IMR-90 (cell line): Measurements from ENCODE around the gene SMG1. TPM values are rescaled to one million over a fixed set of nuclear protein-coding genes. Genes with fewer than 3 reads are reported as not detected.
"Not testable (repeated sequence)": the region's sequence is repeated elsewhere in the genome, so short reads cannot be mapped to it uniquely, and the experiment has no call there.

ENCODE experiments used
- ATAC-seq: fragments of 200-7000 bp; cut with Tn5 transposase; 2 replicates; pipeline ENCODE4 v1.9.1; 2020; ENCODE audit warnings: low read depth, mild to moderate bottlenecking, moderate library complexity
- BruUV-seq: library from RNA; stranded (reverse); fragments of 400-500 nt; replicated peaks from 2 replicates; lab custom pipeline; 2021; lab: Mats Ljungman, UMichigan
- CTCF ChIA-PET: fragments of 300-600 bp; formaldehyde crosslinking; extraction: SDS; loops from one replicate; lab custom pipeline; 2021; ENCODE audit warnings: antibody characterized with exemption; lab: Yijun Ruan, JAX
- POLR2A ChIA-PET: fragments of 300-600 bp; sonication (Branson Sonifier 250); formaldehyde crosslinking; loops from one replicate; lab custom pipeline; 2022; ENCODE audit warnings: antibody characterized with exemption; ENCODE audit not compliant: unreplicated experiment; lab: Charles Lee
- DNase-seq: peaks from one replicate; pipeline ENCODE4 v3.0.0; 2013
- H2AFZ ChIP-seq: replicated peaks from 2 replicates; pipeline ENCODE3; 2013; ENCODE audit warnings: low read length, mild to moderate bottlenecking; ENCODE audit not compliant: poor library complexity
- H2AK5ac ChIP-seq: 2 replicates; pipeline ENCODE4 v1.6.1; 2013; ENCODE audit warnings: low read depth, low read length, inconsistent platforms
- H2AK9ac ChIP-seq: replicated peaks from 2 replicates; pipeline ENCODE3; 2013; ENCODE audit warnings: mild to moderate bottlenecking, low read depth, low read length, moderate library complexity; ENCODE audit not compliant: poor library complexity
- H2BK120ac ChIP-seq: 2 replicates; pipeline ENCODE4 v1.6.1; 2013; ENCODE audit warnings: low read depth, low read length, inconsistent platforms
- H2BK15ac ChIP-seq: 3 replicates; pipeline ENCODE4 v1.6.1; 2013; ENCODE audit warnings: low read depth, low read length, inconsistent platforms
- H2BK20ac ChIP-seq: 2 replicates; pipeline ENCODE4 v1.6.1; 2013; ENCODE audit warnings: low read depth, mild to moderate bottlenecking, inconsistent platforms, low read length, moderate library complexity
- H2BK5ac ChIP-seq: 2 replicates; pipeline ENCODE4 v1.6.1; 2013; ENCODE audit warnings: mild to moderate bottlenecking, low read depth, low read length, inconsistent platforms; ENCODE audit not compliant: poor library complexity, severe bottlenecking
- H3K14ac ChIP-seq: replicated peaks from 2 replicates; pipeline ENCODE4 v1.6.1; 2013; ENCODE audit warnings: low read depth, low read length, inconsistent platforms
- H3K18ac ChIP-seq: 2 replicates; pipeline ENCODE4 v1.6.1; 2013; ENCODE audit warnings: low read depth, low read length, control low read depth
- H3K23ac ChIP-seq: 2 replicates; pipeline ENCODE4 v1.6.1; 2013; ENCODE audit warnings: low read depth, low read length, inconsistent platforms
- H3K27ac ChIP-seq: 2 replicates; pipeline ENCODE4 v1.5.1; 2013; ENCODE audit warnings: mild to moderate bottlenecking, control low read depth, low read length; ENCODE audit not compliant: insufficient read depth
- H3K27me3 ChIP-seq: 2 replicates; pipeline ENCODE4 v1.6.1; 2013; ENCODE audit warnings: low read length; ENCODE audit not compliant: control insufficient read depth, insufficient read depth
- H3K36me3 ChIP-seq: 2 replicates; pipeline ENCODE4 v1.6.1; 2013; ENCODE audit warnings: low read length, mixed read lengths; ENCODE audit not compliant: control insufficient read depth, insufficient read depth
- H3K4ac ChIP-seq: 2 replicates; pipeline ENCODE4 v1.6.1; 2013; ENCODE audit warnings: low read depth, low read length, inconsistent platforms
- H3K4me1 ChIP-seq: 2 replicates; pipeline ENCODE4 v1.6.1; 2013; ENCODE audit warnings: low read length, mixed read lengths; ENCODE audit not compliant: control insufficient read depth, insufficient read depth
- H3K4me2 ChIP-seq: 2 replicates; pipeline ENCODE4 v1.6.1; 2013; ENCODE audit warnings: low read depth, mild to moderate bottlenecking, control low read depth, low read length, moderate library complexity
- H3K4me3 ChIP-seq: 2 replicates; pipeline ENCODE4 v1.5.1; 2013; ENCODE audit warnings: low read depth, mild to moderate bottlenecking, control low read depth, low read length, moderate library complexity; ENCODE audit not compliant: insufficient read depth
- H3K56ac ChIP-seq: 2 replicates; pipeline ENCODE4 v1.6.1; 2013; ENCODE audit warnings: low read length, inconsistent platforms; ENCODE audit not compliant: insufficient read depth; ENCODE audit errors: extremely low read depth
- H3K79me1 ChIP-seq, 2 experiments: 2 replicates each; pipeline ENCODE4 v1.6.1; 2013; ENCODE audit warnings: low read length in 2 of 2, inconsistent platforms in 1 of 2, low read depth in 1 of 2
- H3K9ac ChIP-seq: 2 replicates; pipeline ENCODE4 v1.6.1; 2013; ENCODE audit warnings: low read depth, low read length, control low read depth
- H3K9me1 ChIP-seq: 2 replicates; pipeline ENCODE4 v1.6.1; 2013; ENCODE audit warnings: low read length, inconsistent platforms; ENCODE audit not compliant: insufficient read depth
- H3K9me3 ChIP-seq: 2 replicates; pipeline ENCODE4 v1.6.1; 2013; ENCODE audit warnings: low read length; ENCODE audit not compliant: control insufficient read depth, insufficient read depth
- H4K20me1 ChIP-seq: 2 replicates; pipeline ENCODE4 v1.6.1; 2013; ENCODE audit warnings: low read length, inconsistent platforms; ENCODE audit not compliant: insufficient read depth
- H4K5ac ChIP-seq: 2 replicates; pipeline ENCODE4 v1.6.1; 2013; ENCODE audit warnings: mild to moderate bottlenecking, low read depth, low read length, control low read depth
- H4K8ac ChIP-seq, 2 experiments: 2 replicates each; pipeline ENCODE4 v1.6.1; 2013; ENCODE audit warnings: low read depth in 2 of 2, low read length in 2 of 2, control low read depth in 1 of 2, inconsistent platforms in 1 of 2
- H4K91ac ChIP-seq: 2 replicates; pipeline ENCODE4 v1.6.1; 2013; ENCODE audit warnings: low read depth, low read length, inconsistent platforms; ENCODE audit not compliant: insufficient read depth
- RAD21 ChIP-seq: IDR thresholded peaks from 2 replicates; pipeline ENCODE4 v1.6.1; 2012; ENCODE audit warnings: low read length, improper control_type of control experiment
- WGBS, 2 experiments: methylation state at CpG; one replicate each; pipeline versions ENCODE4 v1.1.5 to v1.1.7; 2013; ENCODE audit warnings: missing lambda C conversion rate in 2 of 2; ENCODE audit not compliant: insufficient read length in 1 of 2; ENCODE audit errors: extremely low coverage in 2 of 2; 5-methylcytosine and 5-hydroxymethylcytosine counted together
- dilution Hi-C: fragments of 300-500 bp; cut with HindIII; formaldehyde crosslinking; loops from one replicate; pipeline ENCODE4 v1.14.3; 2018; ENCODE audit warnings: low sequenced_read_pairs; ENCODE audit not compliant: unreplicated experiment
- in situ Hi-C: fragments of 300-500 bp; cut with MboI; formaldehyde crosslinking; loops from 3 replicates; pipeline ENCODE4 v1.14.3; 2019; ENCODE audit warnings: low sequenced_read_pairs, inconsistent platforms, mixed read lengths
- intact Hi-C: fragments of 100-400 bp; cut with micrococcal nuclease; formaldehyde crosslinking; loops from 2 replicates; pipeline ENCODE4 v1.10.0; 2022
- polyA plus RNA-seq, 3 experiments: library from polyadenylated mRNA; depleted of rRNA; stranded (reverse); fragments of >200 nt; gene quantifications; 2 replicates each; pipeline ENCODE4 v1.2.3, GENCODE V29; 2012; ENCODE audit warnings: low replicate concordance in 1 of 3
- total RNA-seq: library from RNA; depleted of rRNA; stranded (reverse); fragments of >200 nt; gene quantifications from 2 replicates; pipeline ENCODE4 v1.2.3, GENCODE V29; 2012
- TF ChIP-seq, protein P1 (sequence below): conservative IDR thresholded peaks from 2 replicates; pipeline ENCODE4 v1.5.1; 2012; ENCODE audit warnings: mild to moderate bottlenecking, low read depth, low read length, improper control_type of control experiment

SMG1 gene
- total and polyA plus RNA-seq, 2 of the 4 experiments (the other 2 are of a cell fraction), result 13.4 to 53.8 TPM

DNA sequence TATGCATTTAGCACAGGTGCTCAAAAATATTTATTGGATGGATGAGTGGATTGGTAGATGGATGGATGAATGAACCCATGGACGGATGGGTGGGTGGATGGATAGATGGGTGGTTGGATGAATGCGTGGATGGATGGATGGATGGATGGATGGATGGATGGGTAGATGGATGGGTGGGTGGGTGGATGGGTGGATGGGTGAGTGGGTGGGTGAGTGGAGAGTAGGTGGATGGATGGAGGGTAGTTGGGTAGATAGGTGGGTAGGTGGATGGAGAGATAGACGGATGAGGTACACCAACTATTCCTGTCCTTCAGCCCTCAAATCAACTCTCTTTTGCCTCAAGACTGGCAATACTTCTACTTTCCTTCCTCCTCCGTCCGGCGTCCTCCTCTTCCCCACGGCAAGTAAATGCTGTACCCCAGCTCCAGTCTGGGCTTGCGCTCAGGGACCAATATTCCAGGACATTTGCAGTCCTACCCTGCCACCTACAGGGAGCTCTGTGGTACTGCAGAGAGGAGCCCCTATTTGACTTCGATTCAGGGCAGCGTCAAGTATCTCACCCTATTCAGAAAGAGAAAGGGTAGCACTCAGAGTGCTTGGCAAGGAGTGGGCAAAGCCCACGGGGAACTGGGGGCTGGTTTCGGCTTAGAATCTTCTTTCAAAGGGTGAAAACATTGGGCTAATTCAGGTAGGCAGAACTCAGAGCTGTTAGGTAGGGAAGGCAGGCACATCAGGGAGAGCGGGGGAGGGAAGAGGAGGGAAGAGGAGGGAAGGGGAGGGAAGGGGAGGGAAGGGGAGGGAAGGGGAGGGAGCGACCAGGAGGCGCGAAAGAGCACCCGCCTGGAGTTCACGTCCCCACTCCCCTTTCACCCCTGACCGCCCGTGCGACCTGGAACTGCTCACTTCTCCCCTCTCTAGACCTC, 166.3 kb downstream of the SMG1 start:
- H2BK120ac ChIP-seq, H3K79me1 ChIP-seq, H3K4me1 ChIP-seq, H3K27me3 ChIP-seq, H3K56ac ChIP-seq, BruUV-seq, H2AFZ ChIP-seq, CTCF ChIA-PET, H3K23ac ChIP-seq, H4K8ac ChIP-seq, H3K9me1 ChIP-seq, H3K9ac ChIP-seq, H2BK20ac ChIP-seq, H3K9me3 ChIP-seq, in situ Hi-C loops, H3K4ac ChIP-seq, H4K20me1 ChIP-seq, H3K27ac ChIP-seq, H4K91ac ChIP-seq, H3K4me3 ChIP-seq, H2AK5ac ChIP-seq, H4K5ac ChIP-seq, H2BK15ac ChIP-seq, H3K14ac ChIP-seq, intact Hi-C loops, DNase-seq, H3K36me3 ChIP-seq, POLR2A ChIA-PET, H2AK9ac ChIP-seq, H2BK5ac ChIP-seq, dilution Hi-C loops, H3K18ac ChIP-seq, H3K4me2 ChIP-seq: not testable (repeated sequence)
- ATAC-seq, result peak; percentile 98
- TF ChIP-seq RAD21, result peak; percentile 57
- TF ChIP-seq, protein P1, sequence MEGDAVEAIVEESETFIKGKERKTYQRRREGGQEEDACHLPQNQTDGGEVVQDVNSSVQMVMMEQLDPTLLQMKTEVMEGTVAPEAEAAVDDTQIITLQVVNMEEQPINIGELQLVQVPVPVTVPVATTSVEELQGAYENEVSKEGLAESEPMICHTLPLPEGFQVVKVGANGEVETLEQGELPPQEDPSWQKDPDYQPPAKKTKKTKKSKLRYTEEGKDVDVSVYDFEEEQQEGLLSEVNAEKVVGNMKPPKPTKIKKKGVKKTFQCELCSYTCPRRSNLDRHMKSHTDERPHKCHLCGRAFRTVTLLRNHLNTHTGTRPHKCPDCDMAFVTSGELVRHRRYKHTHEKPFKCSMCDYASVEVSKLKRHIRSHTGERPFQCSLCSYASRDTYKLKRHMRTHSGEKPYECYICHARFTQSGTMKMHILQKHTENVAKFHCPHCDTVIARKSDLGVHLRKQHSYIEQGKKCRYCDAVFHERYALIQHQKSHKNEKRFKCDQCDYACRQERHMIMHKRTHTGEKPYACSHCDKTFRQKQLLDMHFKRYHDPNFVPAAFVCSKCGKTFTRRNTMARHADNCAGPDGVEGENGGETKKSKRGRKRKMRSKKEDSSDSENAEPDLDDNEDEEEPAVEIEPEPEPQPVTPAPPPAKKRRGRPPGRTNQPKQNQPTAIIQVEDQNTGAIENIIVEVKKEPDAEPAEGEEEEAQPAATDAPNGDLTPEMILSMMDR, result peak; percentile 44
- WGBS, 2 experiments, result 48% methylated on average over 2 of the region's 21 CpGs; no CpG with 5 or more reads in 1 of the 2 experiments

- H3K4me2 ChIP-seq, POLR2A ChIA-PET, H2BK15ac ChIP-seq, H3K27me3 ChIP-seq, dilution Hi-C loops, H3K9me1 ChIP-seq, CTCF ChIA-PET, H3K27ac ChIP-seq, H4K20me1 ChIP-seq, H3K9me3 ChIP-seq, H2BK5ac ChIP-seq, H3K4me1 ChIP-seq, BruUV-seq, H3K56ac ChIP-seq, H4K91ac ChIP-seq, H3K79me1 ChIP-seq, DNase-seq, H3K36me3 ChIP-seq, H3K4ac ChIP-seq, H4K5ac ChIP-seq, H2AK5ac ChIP-seq, H3K14ac ChIP-seq, H3K4me3 ChIP-seq, H3K9ac ChIP-seq, H2AFZ ChIP-seq, ATAC-seq, intact Hi-C loops, in situ Hi-C loops, H4K8ac ChIP-seq, H2BK20ac ChIP-seq, H2AK9ac ChIP-seq, H3K18ac ChIP-seq, H2BK120ac ChIP-seq, H3K23ac ChIP-seq: not testable (repeated sequence)
- WGBS, 2 experiments, result no CpG with 5 or more reads among the region's 10 CpGs
These were observed 168.1 kb downstream of the SMG1 start for GRCh38 chr16:18757960-18758660.
